Measurements from ENCODE around the gene SUSD6.

Gene SUSD6

DNA sequence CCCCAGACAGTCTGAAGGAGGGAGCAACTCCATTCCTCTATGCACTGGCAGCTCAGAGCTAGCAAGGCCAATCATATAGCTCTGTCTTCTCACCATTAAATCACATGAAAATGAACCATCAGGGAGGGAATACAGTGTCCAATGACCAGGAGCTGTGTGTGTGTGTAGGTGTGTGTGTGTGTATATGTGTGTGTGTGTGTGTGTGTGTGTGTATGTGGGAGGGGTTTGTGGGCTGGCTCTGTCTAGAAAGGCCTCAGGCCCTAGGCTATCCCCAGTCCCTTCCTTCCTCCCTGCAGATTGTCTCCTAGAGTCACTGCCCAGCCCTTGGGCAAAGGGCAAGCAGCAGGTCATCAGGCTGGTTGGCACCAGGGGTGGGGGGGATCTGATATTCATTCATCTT, 5.7 kb upstream of the SUSD6 start:
- no peak overlapping the region for H3K4me3 ChIP-seq (ENCODE audit: low read length)
- DNase-seq (ENCODE audit: low read depth), result no peak
- TF ChIP-seq, protein P1, sequence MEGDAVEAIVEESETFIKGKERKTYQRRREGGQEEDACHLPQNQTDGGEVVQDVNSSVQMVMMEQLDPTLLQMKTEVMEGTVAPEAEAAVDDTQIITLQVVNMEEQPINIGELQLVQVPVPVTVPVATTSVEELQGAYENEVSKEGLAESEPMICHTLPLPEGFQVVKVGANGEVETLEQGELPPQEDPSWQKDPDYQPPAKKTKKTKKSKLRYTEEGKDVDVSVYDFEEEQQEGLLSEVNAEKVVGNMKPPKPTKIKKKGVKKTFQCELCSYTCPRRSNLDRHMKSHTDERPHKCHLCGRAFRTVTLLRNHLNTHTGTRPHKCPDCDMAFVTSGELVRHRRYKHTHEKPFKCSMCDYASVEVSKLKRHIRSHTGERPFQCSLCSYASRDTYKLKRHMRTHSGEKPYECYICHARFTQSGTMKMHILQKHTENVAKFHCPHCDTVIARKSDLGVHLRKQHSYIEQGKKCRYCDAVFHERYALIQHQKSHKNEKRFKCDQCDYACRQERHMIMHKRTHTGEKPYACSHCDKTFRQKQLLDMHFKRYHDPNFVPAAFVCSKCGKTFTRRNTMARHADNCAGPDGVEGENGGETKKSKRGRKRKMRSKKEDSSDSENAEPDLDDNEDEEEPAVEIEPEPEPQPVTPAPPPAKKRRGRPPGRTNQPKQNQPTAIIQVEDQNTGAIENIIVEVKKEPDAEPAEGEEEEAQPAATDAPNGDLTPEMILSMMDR (conservative IDR thresholded peaks at IDR 0.05; ENCODE audit: low read length), result no peak

- H3K4me3 ChIP-seq (ENCODE audit: low read length), result no peak overlapping the region
- no peak for DNase-seq (ENCODE audit: low read depth)
- TF ChIP-seq, protein P1 (conservative IDR thresholded peaks at IDR 0.05; ENCODE audit: low read length), result no peak
These were observed 4.9 kb upstream of the SUSD6 start for GRCh38 chr14:69606258-69607184.

DNA sequence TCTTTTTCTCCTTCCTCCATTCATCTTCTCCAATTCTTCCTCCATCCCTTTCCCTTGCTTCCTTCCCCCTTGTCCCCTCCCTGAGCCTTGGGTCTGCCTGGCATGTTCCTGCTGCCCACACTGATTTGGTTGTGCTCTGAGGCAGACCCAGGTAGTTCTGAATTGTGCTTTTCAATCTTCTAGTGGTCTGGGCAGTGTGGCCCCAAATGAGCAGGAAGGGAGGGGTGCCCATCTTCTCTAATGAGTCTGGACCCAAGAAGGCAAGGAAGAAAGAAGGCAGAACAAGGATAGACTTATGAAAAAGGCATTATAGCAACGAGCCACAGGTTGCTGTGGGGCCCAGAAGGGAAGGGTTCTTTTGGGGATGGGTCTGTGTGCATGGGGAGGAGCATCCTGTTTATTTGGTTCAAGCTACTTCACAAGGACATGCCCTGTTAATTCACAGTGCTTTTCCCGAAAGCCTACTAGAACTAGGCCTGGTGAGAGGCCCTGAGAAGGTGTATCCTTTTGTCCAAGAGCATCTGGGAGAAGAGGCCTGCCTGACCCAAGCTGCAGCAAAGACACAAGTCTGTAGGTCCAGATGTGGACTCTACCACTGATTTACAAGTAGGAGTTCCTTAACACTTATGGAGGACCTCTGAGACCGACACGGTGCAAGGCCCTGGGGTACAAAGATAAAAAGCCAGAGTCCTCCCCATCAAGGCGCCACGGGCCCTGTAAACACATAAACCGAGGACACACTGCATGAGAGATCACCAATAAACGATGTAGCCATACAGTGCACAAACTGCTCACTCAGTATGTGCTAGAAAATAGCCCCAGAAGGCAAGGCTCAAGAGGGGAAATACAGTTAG, 1.1 kb upstream of the SUSD6 start:
- TF ChIP-seq, protein P1 (conservative IDR thresholded peaks at IDR 0.05; ENCODE audit: low read length), result no peak
- peak; percentile 15 for DNase-seq (ENCODE audit: low read depth)
- peak overlapping the region; percentile 72 for H3K4me3 ChIP-seq (ENCODE audit: low read length)

DNA sequence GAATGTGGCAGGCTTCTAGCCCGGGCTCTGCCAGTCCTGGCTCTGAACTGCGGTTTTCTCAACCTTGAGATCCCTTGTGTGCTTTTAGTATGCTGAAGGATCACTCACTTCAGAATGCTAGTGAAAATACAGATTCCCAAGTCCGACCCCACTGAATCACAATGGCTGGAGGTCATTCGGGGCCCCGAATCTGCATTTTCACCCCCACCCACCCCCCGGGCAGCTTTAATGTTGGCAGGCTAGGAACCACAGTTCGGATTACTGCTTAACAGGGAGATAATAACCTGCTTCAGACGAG, 573 bp upstream of the SUSD6 start:
- TF ChIP-seq, protein P1 (conservative IDR thresholded peaks at IDR 0.05; ENCODE audit: low read length), result no peak
- peak overlapping the region; percentile 72 for H3K4me3 ChIP-seq (ENCODE audit: low read length)
- peak; percentile 47 for DNase-seq (ENCODE audit: low read depth)

DNA sequence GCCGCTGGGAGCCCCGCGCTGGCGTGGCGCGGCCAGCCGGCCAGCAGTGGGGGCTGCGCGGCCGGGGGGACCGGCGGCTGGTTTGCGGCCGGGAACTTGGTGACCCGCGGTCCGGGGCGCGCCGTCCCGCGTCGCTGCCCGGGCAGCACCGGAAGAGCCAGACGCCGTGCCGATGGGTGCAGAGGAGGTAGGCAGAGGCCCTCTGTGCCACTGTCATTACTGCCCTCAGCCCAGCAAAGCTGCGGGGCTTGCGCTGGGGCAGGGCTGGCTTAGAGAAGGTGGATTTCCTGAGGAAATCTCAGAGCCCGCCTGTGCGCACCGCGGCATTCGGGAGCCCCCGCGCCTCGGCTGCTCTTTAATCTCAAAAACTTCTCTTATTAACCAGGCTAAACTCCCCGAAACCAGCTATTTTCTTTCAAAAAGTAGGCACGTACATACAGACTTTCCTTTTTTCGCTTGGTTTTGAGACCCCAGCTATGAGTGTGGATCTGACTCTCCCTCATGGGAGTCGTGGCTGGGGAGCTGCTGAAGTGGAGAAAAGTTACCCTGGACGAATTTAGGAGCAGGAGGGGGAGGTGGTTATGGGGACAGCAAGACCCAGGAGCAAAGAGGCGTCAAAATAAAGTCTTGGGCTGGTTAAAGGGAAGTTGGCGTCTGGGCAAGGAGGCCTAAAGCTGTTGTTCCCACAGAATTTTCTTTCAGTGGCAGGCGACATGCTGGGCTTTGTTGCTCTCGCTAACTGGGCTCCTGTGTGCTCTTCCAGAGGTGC, 802 bp downstream of the SUSD6 start:
- TF ChIP-seq, protein P1 (conservative IDR thresholded peaks at IDR 0.05; ENCODE audit: low read length), result no peak
- peak overlapping the region; percentile 69 for H3K4me3 ChIP-seq (ENCODE audit: low read length)
- peak; percentile 35 for DNase-seq (ENCODE audit: low read depth)

DNA sequence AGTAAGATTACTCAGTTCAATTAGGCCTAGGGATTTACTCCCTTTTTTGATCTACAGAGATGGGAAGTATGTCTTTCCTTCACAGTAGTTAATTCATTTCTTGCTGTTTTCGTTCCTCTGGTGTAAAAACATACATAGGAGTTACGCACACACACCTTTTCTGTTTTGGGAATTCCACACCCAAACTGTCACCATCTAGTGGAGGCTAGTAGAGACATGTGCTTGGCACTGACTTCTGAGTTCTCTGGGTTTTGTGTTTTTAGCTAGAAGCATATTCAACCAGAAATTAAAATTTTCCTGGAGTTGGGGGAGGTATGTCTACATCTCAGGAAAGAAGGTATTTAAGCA, 1.4 kb downstream of the SUSD6 start:
- TF ChIP-seq, protein P1 (conservative IDR thresholded peaks at IDR 0.05; ENCODE audit: low read length), result peak; percentile 46
- H3K4me3 ChIP-seq (ENCODE audit: low read length), result peak overlapping the region; percentile 69
- DNase-seq (ENCODE audit: low read depth), result peak; percentile 23

Data from AG10803 (cell line).